Uterus (tissue), 2 donors: ENCODE measurements around the gene GADD45B.

Experiments
- CTCF ChIP-seq, 4 experiments: fragments of 200-600 bp in 2 of 4; fragments of 450-650 bp in 2 of 4; sonication (generic) in 2 of 4; IDR thresholded peaks; one replicate each; pipeline ENCODE4 v1.5.1; 2016 to 2019; ENCODE audit warnings: antibody characterized with exemption in 4 of 4, mild to moderate bottlenecking in 2 of 4, moderate library complexity in 1 of 4
- POLR2A ChIP-seq, 2 donors: fragments of 450-650 bp; IDR thresholded peaks; one replicate each; pipeline ENCODE4 v1.6.1; 2016; ENCODE audit warnings: antibody characterized with exemption in 2 of 2, mild to moderate bottlenecking in 1 of 2, moderate library complexity in 1 of 2

- TF ChIP-seq CTCF (IDR thresholded peaks at IDR 0.05) (peak; percentile 98 to 100 (median 99)), POLR2A (IDR thresholded peaks at IDR 0.05) (peak in 1 of 2 donors; percentile 42)
Measured at GRCh38 chr19:2474232-2475017, 1.5 kb upstream of the GADD45B start.
